Colonic mucosa (tissue), 4 donors: Measurements from ENCODE around the gene DGKZ. TPM values are rescaled to one million over a fixed set of nuclear protein-coding genes. Genes with fewer than 3 reads are reported as not detected.

ENCODE experiments used
- DNase-seq: peaks from one replicate; pipeline ENCODE4 v3.0.0-alpha.2; 2020
- H3K27ac ChIP-seq: fragments of 200-600 bp; one replicate; pipeline ENCODE4 v1.8.0; 2021
- H3K27me3 ChIP-seq: fragments of 200-600 bp; one replicate; pipeline ENCODE4 v1.8.0; 2021
- H3K36me3 ChIP-seq: fragments of 200-600 bp; one replicate; pipeline ENCODE4 v1.8.0; 2021
- H3K4me1 ChIP-seq: fragments of 200-600 bp; one replicate; pipeline ENCODE4 v1.8.0; 2021; ENCODE audit warnings: mild to moderate bottlenecking
- H3K4me3 ChIP-seq: fragments of 200-600 bp; one replicate; pipeline ENCODE4 v1.8.0; 2021
- H3K9ac ChIP-seq, 2 donors: one replicate each; pipeline ENCODE4 v1.7.0; 2013; ENCODE audit warnings: control low read depth in 2 of 2, low read depth in 2 of 2, low read length in 2 of 2
- H3K9me3 ChIP-seq: fragments of 200-600 bp; one replicate; pipeline ENCODE4 v1.8.0; 2021
- intact Hi-C: fragments of 100-400 bp; cut with DNase I; formaldehyde crosslinking; loops from one replicate; pipeline ENCODE4 v1.14.1; 2022
- total RNA-seq, 2 donors: library from RNA; stranded (reverse); fragmentation: NEBNext Ultra II Directional in 1 of 2; extraction: Animal tissue kit (Norgen Biotek cat#: 25700) in 1 of 2; gene quantifications; one replicate each; pipeline ENCODE4 v1.2.1, GENCODE V29; 2021
- TF ChIP-seq, protein P1 (sequence below): fragments of 200-600 bp; IDR thresholded peaks from one replicate; pipeline ENCODE4 v1.8.0; 2022; ENCODE audit warnings: antibody characterized with exemption, mild to moderate bottlenecking
- donor health status: healthy.
- donor health status: DM: no; HTN: no; CAD: no.
- donor health status: DM: no; HTN: no; CAD: no.

DGKZ gene
- total RNA-seq, 2 donors from 2014 or later, result 42.7 to 83.8 TPM

DNA sequence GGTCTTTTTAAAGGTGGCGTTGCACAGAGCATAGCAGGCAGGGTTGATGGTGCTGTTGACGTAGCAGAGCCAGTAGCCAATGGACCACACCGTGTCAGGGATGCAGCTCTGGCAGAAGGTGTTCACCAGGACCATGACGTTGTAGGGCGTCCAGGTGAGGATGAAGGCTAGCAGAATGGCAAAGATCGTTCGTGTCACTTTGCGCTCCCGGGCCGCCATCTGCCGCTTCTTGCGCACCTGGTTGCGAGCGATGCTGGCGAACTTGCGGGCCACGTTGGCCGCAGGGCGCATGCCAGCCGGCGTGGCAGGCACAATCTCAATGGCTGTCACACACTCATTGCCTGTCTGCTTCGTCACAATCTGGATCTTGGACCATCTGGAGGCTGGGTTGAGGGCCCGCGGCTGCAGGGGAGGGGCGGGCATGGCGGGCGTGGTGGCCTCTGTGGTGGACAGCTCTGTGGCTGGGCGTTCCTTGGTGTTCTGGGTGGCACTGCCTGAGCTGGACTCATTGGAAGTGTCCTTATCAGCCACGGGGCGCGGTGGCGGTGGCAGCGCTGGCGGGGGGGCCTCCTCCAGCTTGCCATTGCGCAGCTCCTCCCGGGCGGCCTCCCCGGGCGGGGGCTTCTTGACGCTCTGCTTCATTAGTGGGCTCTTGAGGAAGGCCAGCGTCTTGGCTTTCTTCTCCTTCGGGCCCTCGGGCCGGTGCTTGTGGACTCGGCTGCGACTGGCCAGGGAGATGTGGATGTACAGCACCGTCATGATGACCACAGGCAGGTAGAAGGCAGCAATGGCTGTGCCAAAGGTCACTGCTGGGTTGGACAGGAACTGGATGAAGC lies 38.1 kb downstream of the DGKZ start:
- no peaks in the 10 kb centered on the region for H3K9me3 ChIP-seq
- no peaks in the 10 kb centered on the region for H3K36me3 ChIP-seq
- peaks cover 29% of the 10 kb centered on the region for H3K4me1 ChIP-seq
- H3K27ac ChIP-seq, result no peak overlapping the region
- H3K27me3 ChIP-seq, result peaks cover 43% of the 10 kb centered on the region
- H3K9ac ChIP-seq, result no peak overlapping the region
- H3K4me3 ChIP-seq, result no peak overlapping the region
- no peak for DNase-seq
- TF ChIP-seq, protein P1, sequence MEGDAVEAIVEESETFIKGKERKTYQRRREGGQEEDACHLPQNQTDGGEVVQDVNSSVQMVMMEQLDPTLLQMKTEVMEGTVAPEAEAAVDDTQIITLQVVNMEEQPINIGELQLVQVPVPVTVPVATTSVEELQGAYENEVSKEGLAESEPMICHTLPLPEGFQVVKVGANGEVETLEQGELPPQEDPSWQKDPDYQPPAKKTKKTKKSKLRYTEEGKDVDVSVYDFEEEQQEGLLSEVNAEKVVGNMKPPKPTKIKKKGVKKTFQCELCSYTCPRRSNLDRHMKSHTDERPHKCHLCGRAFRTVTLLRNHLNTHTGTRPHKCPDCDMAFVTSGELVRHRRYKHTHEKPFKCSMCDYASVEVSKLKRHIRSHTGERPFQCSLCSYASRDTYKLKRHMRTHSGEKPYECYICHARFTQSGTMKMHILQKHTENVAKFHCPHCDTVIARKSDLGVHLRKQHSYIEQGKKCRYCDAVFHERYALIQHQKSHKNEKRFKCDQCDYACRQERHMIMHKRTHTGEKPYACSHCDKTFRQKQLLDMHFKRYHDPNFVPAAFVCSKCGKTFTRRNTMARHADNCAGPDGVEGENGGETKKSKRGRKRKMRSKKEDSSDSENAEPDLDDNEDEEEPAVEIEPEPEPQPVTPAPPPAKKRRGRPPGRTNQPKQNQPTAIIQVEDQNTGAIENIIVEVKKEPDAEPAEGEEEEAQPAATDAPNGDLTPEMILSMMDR, result no peak
- intact Hi-C loops, result loop anchor here (5.0 kb wide), 1 partner anchor 237 kb away; no protein-coding TSS in a partner anchor

DNA sequence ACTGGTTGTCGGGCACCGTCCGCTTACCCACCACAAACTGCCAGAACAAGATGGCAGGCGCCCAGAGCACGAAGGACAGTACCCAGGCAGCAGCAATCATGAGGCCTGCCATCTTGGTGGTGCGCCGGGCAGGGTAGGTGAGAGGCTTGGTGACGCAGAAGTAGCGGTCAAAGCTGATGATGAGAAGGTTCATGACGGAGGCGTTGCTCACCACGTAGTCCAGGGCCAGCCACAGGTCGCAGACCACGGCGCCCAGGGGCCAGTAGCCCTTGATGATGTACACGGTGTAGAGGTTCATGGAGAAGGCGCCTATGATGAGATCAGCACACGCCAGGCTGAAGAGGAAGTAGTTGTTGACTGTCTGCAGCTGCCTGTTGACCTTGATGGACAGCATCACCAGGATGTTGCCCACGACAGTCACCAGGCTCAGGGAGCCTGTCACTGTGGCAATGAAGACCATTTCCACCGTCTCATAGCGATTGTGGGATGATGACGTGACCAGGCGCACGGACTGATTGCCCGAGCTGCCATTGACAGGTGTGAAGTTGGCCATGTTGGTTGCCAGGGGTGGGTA lies 38.8 kb downstream of the DGKZ start:
- no peak for DNase-seq
- Histone ChIP-seq H3K27ac (no peak overlapping the region), H3K36me3 (no peaks in the 10 kb centered on the region), H3K4me3 (no peak overlapping the region), H3K9ac (no peak overlapping the region), H3K27me3 (peaks cover 50% of the 10 kb centered on the region), H3K9me3 (no peaks in the 10 kb centered on the region), H3K4me1 (peaks cover 32% of the 10 kb centered on the region)
- intact Hi-C loops, result loop anchor here (5.0 kb wide), 1 partner anchor 236 kb away; no protein-coding TSS in a partner anchor
- TF ChIP-seq, protein P1, result no peak

DNA sequence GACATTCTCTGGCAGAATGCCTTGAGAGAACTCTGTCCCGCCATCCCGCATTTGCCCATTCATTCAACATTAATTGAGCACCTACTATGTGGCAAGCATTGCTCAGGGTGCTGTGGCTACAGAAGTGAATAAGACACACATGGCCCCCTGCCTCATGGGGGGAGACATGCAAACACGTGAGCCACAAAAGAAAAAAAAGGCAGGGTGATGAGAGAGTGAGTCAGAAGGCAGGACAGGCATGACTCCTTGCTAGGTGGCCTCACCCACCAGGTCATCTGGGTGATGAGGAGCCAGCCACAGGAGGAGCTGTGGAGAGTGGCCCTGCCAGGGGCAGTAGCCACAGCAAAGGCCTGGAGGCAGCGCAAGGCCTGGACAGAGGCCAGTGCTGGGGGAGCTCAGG lies 39.4 kb downstream of the DGKZ start:
- DNase-seq, result no peak
- Histone ChIP-seq H3K9me3 (no peaks in the 10 kb centered on the region), H3K9ac (no peak overlapping the region), H3K36me3 (no peaks in the 10 kb centered on the region), H3K4me1 (peaks cover 32% of the 10 kb centered on the region), H3K4me3 (no peak overlapping the region), H3K27me3 (peaks cover 55% of the 10 kb centered on the region), H3K27ac (no peak overlapping the region)
- intact Hi-C loops, result loop anchor here (5.0 kb wide), 1 partner anchor 236 kb away; no protein-coding TSS in a partner anchor
- TF ChIP-seq, protein P1, result no peak

DNA sequence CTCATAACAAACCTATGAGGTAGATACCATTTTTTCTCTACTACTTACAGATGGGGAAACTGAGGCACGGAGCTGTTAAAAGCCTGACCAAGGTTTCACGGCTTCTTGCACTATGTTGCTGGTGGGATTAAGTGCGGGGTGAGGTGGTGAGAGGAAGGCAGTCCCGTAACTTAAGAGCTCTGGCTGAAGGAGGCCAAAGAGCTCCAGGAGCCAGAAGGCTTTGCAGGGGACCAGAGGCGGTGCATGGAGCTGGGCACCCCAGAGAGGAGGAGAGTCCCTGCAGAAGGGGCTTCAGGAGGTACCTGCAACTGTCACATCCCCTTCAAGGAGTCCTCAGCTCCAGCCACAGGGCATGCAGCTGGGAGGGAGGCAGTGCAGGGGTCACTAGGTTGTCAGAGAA lies 40.2 kb downstream of the DGKZ start:
- Histone ChIP-seq H3K27ac (no peak overlapping the region), H3K27me3 (peaks cover 55% of the 10 kb centered on the region), H3K9ac (no peak overlapping the region), H3K9me3 (no peaks in the 10 kb centered on the region), H3K4me3 (no peak overlapping the region), H3K36me3 (no peaks in the 10 kb centered on the region), H3K4me1 (peaks cover 26% of the 10 kb centered on the region)
- DNase-seq, result no peak
- TF ChIP-seq, protein P1, result no peak
- intact Hi-C loops, result loop anchor here (5.0 kb wide), 1 partner anchor 235 kb away; no protein-coding TSS in a partner anchor

DNA sequence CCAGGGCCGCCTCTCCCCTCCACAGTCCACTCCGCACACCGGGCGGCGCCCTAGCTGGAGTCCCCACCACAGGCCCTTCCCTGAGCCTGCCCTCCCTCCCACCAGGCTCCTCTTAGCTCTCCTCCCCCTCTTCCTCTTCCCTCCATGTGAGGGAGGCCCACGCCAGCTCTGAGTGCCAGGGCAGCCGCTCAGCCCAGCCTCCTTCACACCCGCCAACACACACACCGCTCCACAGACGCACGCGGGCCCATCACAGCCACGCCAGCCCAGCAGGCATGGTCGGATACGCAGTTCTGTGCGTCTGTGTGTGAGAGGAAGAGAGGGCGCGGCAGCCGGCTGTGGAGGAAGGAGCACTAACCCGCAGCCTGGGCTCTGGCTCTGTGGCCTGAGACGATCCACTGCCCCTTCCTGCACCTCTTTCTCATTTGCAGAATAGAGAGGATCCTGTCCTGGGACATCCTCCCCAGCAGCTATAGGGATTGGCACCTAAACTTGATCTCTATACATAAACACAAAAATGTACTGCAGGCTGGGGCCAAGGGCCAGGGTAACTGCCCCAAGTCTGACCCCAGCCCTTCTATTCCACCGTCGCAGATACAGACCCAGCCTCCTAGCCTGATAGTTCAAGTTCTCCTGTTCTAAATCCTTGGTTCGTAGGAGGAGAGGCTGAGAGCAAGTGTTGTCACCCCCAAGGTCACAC lies 40.8 kb downstream of the DGKZ start:
- H3K27ac ChIP-seq, result no peak overlapping the region
- DNase-seq, result no peak
- intact Hi-C loops, result loop anchor here (5.0 kb wide), 1 partner anchor 234 kb away; no protein-coding TSS in a partner anchor
- H3K4me1 ChIP-seq, result peaks cover 20% of the 10 kb centered on the region
- H3K9ac ChIP-seq, result no peak overlapping the region
- H3K27me3 ChIP-seq, result peaks cover 59% of the 10 kb centered on the region
- H3K4me3 ChIP-seq, result no peak overlapping the region
- no peaks in the 10 kb centered on the region for H3K9me3 ChIP-seq
- no peaks in the 10 kb centered on the region for H3K36me3 ChIP-seq
- TF ChIP-seq, protein P1, result no peak
